ENCODE data around the gene ANO10.
"Not testable (repeated sequence)": the region's sequence is repeated elsewhere in the genome, so short reads cannot be mapped to it uniquely, and the experiment has no call there.

ANO10 gene

DNA sequence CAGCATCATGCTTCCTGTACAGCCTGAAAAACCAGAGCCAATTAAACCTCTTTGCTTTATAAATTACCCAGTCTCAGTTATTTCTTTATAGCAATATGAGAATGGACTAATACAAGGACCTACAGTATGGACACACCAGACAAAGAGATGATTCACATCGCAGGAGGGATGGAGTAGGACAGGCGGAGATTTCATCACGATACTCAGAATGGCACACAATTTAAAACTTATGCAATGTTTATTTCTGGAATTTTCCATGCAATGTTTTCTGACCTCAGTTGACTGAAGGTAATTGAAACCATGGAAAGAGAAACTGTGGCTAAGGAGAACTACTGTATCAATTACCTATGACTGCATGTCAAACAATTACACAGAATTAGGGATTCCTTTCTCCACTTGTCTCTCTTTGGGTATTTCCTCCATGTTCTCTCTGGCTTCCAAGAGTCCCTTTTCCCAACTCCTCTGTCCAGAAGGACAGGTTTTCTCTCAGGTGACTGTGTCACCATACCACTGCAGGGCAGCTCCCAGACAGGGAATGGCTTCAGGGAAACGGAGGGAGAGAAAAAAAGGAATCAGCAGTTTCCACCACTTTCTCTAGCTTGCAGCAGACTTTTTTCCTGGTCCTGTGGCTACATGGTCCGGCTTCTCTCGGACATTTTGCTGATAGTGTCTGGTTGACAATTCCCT is 3.0 kb upstream of the ANO10 start:
- no peak for FAIRE-seq

DNA sequence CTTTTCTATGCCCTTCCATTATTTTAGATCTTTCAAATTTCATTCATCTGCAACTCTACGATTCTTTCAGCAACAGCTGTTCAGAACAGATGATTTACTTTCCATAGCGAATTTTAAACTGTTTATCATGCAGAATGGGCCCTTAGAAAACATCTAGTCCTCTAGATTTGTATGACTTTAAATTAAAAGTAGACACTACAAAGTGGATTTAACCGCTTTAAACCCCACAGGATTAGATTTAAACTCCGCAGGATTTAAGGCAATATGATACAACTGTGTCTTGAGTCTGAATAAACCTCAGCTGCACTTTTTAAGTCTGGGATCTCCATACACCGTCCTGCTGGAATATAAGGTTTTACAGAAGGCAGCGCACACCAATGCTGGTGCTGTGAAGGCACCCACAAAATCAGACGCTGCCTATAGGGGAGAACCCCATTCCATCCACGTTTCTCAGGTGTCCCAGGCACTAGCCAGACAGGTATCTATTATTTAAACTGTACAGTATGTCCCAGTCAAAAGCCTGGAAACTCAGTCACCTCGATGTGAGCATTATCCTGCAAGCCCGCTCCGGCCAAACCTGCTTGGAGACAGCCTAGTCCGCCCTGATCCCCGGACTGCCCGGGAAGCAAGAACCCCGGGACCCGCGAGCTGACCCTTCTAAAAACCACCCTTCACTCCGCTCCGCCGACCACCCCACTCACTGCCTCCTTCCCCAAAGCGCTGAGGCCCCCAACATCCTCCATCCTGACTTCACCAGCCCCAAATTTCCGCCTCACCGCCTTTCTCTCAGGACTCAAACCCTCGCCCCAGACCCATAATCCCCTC is 768 bp downstream of the ANO10 start:
- no peak for FAIRE-seq

DNA sequence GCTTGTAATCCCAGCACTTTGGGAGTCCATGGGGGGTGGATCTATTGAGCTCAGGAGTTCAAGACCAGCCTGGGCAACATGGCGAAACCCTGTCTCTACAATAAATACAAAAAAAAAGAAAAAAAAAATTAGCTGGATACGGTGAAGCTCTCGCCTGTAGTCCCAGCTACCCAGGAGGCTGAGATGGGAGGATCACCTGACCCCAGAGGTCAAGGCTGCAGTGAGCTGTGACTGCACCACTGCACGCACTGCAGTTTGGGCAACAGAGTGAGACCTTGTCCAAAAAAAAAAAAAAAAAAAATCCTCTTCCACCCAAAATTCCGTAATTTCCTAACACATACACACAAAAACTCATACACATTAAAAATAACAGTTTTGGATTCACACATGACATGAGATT is 2.2 kb downstream of the ANO10 start:
- no peak for FAIRE-seq

- no peak for FAIRE-seq
These were observed 3.7 kb downstream of the ANO10 start for GRCh38 chr3:43618142-43618541.

DNA sequence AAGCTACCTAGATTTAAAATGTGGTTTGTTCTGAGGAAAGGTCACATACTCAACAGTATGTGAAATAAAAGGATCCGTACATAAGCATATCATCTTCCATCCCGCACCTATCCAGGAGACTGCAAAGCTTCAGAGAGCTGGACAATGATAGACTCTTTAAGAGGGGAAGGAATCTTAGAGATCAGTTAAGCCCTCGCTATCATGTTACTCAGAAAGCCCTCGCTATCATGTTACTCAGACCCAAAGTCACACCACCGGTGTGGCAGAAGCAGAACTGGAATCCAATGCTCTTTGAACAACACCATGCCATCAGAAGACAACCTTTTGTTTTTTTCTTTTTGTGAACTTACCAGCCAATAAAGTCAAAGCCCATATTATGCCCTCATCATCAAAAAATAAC is 5.8 kb downstream of the ANO10 start:
- no peak for FAIRE-seq

- FAIRE-seq, result no peak
These were observed 6.7 kb downstream of the ANO10 start for GRCh38 chr3:43615133-43615532.

DNA sequence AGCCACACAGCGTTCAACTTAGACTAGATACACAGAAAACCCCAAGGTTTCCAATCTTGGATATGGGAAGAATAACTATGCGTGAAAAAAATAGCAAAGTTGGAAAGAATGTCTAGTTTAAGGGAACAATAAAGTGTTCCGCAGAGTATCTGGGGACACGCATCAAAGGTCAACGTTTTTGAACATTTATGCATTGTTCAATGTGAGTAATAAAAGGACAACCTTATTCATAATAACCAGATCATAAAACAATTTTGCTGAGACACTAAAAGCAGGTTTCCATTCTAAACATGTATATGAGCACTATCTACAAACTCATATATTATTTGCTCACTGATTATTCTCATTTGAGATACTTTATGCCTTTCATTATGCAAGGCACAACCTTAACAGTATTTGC is 7.8 kb downstream of the ANO10 start:
- FAIRE-seq, result no peak

GRCh38 chr3:43612419-43612818 is 9.4 kb downstream of the ANO10 start:
- FAIRE-seq, result no peak

DNA sequence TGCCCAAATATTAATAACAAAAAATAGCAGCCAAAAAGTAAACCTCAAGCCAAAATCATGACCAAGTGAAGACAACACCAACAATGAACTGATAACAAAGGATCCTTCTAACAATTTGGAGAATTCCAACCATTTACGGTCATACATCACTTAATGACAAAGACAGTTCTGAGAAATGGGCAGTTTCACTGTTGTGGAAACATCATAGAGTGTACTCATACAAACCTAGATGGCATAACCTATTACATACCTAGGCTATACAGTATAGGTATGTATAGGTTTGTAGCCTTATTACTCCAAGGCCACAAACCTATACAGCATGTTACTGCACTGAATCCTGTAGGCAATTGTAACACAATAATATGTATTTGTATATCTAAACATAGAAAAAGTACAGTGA is 12.4 kb downstream of the ANO10 start:
- FAIRE-seq, result no peak

DNA sequence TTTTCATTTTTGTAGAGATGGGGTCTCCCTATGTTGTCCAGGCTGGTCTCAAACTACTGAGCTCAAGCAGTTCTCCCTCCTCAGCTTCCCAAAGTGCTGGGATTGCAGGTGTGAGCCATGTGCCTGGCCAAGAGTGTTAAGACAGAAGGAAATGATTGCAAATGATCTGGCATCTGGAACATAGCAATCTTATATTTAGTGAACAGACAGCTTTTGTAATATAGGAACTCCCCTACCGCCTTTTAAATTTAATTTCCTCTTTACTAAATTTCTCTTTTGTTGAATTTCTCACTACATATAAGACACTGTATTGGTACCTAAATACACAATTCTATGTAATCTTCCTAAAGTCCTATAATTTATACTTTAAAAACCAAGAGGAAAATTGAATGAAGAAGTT is 13.1 kb downstream of the ANO10 start:
- FAIRE-seq, result no peak

DNA sequence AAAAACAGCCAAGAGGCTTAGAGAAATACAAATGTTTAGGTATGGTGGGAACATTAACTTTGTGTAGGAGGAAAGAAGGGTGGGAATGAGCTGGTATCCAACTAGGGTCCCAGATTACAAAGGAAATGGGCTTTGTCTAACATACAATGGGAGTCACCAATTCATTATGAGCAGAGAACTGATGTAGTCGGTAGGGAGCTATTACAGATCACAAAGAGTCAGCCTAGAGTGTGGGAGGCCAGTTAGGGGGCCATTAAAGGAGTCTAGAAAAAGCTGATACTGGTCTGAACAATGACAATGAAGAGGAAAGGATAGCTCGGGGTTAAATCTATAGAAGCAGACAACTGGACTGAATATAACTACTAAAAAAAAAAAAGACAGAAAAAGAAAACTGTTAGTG is 15.5 kb downstream of the ANO10 start:
- FAIRE-seq, result no peak

DNA sequence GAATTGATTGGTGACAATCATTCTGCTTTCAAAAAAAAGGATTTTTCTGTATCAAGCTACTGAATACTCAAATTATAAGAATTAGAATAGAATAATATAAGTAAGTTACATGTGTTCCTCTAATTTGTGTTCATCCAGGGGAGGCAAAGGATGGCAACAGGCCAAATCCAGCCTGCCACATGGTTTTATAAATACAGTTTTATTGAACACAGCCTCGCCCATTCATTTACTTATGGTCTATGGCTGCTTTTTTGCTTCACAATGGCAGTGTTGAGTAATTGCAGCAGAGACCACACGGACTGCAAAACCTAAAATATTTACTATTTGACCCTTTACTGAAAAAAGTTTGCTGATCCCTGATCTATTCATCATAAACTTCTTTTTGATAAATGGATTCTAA is 21.9 kb downstream of the ANO10 start:
- FAIRE-seq, result not testable (repeated sequence)

DNA sequence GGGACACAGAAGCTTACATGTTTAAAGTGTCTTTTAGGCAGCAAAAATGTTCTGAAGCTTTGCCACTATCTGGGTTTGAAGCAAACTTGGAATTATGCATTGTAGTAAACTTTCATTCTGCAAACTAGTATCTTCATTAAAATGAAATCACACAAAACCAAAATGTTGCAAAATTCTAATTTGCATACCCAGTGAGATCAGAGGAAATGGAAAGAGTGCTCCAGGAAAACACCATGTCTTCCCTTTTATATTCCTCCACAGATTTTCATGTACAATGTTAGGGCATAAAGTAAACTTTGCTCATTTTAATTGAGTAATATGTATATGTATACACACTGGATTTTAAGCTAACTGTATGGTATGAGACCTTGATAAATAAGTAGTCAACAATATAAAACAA is 23.9 kb downstream of the ANO10 start:
- no peak for FAIRE-seq

DNA sequence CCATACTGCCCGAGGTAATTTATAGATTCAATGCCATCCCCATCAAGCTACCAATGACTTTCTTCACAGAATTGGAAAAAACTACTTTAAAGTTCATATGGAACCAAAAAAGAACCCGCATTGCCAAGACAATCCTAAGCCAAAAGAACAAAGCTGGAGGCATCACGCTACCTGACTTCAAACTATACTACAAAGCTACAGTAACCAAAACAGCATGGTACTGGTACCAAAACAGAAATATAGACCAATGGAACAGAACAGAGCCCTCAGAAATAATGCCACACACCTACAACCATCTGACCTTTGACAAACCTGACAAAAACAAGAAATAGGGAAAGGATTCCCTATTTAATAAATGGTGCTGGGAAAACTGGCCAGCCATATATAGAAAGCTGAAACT is 25.6 kb downstream of the ANO10 start:
- FAIRE-seq, result not testable (repeated sequence)

GRCh38 chr3:43595280-43595679 is 26.5 kb downstream of the ANO10 start:
- not testable (repeated sequence) for FAIRE-seq

- not testable (repeated sequence) for FAIRE-seq
These were observed 28.2 kb downstream of the ANO10 start for GRCh38 chr3:43593588-43593987.

- not testable (repeated sequence) for FAIRE-seq
These were observed 29.9 kb downstream of the ANO10 start for GRCh38 chr3:43591866-43592265.

DNA sequence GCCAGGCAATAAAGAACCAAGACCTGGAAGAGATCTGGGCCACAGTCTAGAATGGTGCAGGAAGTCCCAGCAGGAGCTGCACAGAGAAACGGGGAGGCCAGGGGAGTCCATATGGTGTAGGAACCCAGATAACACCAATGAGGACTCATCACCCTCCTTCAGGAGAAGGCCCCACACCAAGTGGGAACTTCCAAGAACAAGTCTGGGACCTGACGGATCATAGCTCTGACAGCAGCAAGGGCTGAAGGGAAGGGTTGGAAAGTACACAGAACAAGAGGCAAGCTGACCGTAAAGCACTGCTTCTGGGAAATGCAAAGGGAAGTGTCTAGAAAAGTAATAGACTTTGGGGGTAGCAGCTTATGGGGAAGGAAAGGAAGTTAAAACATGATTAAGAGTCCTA is 34.5 kb downstream of the ANO10 start:
- FAIRE-seq, result no peak

GRCh38 chr3:43584043-43584826 is 37.6 kb downstream of the ANO10 start:
- no peak for FAIRE-seq

DNA sequence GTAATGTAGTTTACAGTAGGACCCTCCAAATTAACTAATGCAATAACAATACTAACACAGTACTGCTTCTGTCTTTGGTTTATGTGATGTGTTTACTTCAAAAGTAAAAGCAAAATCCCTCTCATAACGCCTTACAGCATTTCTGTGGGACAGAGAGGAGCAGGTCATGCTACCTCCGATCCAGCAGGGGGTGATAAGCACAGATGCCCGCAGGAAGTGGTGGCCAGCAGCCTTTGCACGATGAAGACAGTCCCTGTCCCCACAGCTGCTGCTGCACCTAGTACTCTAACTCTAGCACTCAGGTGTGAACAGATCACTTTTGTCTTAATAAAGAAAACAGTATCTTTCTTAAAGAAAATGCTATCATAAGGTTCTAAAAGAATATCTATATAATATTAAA is 38.3 kb downstream of the ANO10 start:
- FAIRE-seq, result no peak

- no peak for FAIRE-seq
These were observed 38.9 kb downstream of the ANO10 start for GRCh38 chr3:43582866-43583265.

DNA sequence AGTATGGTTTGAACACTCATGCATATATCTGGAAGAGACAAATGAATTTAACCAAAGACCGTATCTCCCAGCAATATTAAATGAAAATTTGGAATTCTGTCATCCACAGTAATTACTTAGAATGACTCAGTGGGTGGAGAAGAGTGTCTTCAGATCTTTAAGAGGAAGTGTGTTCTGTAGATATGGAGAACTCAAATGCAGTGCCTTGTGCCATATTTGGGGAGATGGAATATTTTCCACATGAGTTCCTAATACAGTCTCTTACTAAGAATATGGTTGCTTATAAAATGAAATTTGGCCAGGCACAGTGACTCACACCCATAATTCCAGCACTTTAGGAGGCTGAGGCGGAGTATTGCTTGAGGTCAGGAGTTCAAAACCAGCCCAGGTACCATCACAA is 40.5 kb downstream of the ANO10 start:
- FAIRE-seq, result no peak

- no peak for FAIRE-seq
These were observed 41.6 kb downstream of the ANO10 start for GRCh38 chr3:43580181-43580580.

DNA sequence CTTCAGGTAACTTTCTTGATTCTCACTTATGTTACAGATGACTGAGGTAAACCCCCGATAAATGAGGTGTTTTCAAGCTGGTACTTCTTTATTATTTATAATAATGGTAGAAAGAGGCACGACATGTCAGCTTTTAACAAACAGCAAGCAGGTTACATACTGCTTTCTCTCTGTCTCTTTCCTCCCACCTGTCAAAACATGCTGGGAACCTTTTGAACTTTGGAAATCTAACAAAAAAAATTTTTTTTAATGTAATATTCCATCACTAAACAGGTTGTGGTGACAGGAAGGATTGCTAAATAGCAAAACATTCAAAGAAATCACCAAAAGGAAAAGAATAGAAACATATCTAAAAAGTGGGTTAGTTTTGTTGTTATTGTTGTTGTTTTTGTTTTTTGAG is 48.2 kb downstream of the ANO10 start:
- FAIRE-seq, result no peak
